LNCaP clone FGC (cell line): ENCODE data around the gene PRDM16.

Experiments used
- DNase-seq: peaks from one replicate; pipeline ENCODE4 v3.0.0-alpha.2; 2011; ENCODE audit warnings: low read depth
- H3K4me3 ChIP-seq: 2 replicates; pipeline ENCODE4 v1.5.1; 2011; ENCODE audit warnings: mild to moderate bottlenecking, low read depth, low read length, control low read depth
- TF ChIP-seq, protein P1 (sequence below): IDR thresholded peaks from 2 replicates; pipeline ENCODE4 v1.5.1; 2012; ENCODE audit warnings: mild to moderate bottlenecking; ENCODE audit not compliant: control insufficient read depth, insufficient read depth; ENCODE audit errors: extremely low read depth

The PRDM16 gene

DNA sequence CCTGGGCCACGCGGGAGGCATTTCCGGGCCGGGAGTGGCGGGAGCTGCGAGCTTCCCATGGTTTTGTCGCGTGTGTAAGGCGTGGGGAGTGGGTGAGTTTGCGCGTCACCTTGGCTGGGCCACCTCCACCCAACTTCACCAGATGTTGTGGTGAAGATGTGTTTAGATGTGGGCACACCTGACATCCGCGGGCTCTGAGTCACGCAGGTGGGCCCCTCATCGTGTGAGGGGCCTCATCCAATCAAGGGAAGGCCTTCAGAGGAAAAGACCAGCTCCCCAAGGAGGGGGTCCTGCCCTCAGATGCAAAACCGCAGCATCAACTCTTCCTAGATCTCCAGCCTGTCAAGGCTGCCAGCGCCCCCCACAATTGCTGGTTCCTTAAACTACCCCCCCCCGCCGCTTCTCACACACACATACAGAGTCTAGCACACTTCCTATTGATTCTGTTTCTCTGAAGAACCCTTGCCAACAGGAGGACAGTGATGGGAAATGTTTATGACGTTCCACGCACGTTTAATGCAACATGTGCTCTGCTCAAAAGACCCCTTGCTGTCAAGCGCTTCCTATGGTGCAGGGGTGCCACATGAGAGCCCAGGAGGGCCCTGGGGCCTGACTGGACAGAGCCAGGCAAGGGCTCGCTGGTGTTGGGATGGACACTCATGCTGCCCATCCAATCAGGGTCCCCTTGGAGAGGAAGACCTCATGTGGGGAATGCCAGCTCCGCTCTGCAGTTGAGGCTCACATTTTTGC is 35.8 kb upstream of the PRDM16 start:
- DNase-seq: no peak
- no peak overlapping the region for H3K4me3 ChIP-seq
- TF ChIP-seq, protein P1, sequence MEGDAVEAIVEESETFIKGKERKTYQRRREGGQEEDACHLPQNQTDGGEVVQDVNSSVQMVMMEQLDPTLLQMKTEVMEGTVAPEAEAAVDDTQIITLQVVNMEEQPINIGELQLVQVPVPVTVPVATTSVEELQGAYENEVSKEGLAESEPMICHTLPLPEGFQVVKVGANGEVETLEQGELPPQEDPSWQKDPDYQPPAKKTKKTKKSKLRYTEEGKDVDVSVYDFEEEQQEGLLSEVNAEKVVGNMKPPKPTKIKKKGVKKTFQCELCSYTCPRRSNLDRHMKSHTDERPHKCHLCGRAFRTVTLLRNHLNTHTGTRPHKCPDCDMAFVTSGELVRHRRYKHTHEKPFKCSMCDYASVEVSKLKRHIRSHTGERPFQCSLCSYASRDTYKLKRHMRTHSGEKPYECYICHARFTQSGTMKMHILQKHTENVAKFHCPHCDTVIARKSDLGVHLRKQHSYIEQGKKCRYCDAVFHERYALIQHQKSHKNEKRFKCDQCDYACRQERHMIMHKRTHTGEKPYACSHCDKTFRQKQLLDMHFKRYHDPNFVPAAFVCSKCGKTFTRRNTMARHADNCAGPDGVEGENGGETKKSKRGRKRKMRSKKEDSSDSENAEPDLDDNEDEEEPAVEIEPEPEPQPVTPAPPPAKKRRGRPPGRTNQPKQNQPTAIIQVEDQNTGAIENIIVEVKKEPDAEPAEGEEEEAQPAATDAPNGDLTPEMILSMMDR: no peak

DNA sequence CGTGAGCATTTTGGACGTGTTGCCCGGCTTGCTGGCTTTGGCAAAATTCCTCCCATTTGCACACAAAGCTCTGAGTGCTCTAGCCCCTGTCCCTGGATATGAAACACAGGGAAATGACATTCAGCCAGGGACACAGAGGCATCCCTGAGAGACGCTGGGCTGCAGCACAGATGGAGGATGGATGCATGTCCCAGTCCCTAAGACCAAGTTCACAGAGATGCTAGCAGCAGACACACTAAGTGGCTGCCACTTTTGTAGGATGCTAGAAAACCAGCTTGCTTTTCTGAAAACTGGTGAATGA is 35.3 kb upstream of the PRDM16 start:
- no peak overlapping the region for H3K4me3 ChIP-seq

DNA sequence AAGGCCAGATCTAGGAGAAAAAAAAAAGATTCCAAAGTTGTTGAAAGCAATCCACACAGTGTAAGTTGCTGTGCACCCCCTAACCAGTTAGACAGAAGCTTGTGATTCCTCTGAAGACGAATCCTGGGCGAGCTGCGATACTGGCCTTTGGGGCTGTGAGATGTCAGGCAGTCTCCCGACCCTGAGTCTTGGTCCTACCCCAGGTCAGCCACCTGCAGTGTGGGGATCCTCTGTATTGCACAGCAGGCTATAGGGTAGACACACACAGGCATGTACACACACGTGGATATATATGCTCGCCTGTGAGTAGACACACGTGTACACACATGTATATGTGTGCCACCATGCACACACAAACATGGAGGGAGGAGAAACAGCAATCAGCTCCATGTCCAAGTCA is 34.8 kb upstream of the PRDM16 start:
- TF ChIP-seq, protein P1: no peak
- no peak overlapping the region for H3K4me3 ChIP-seq
- DNase-seq: no peak

More for the DNA sequence above, 35.3 kb upstream of the PRDM16 start:
- TF ChIP-seq, protein P1: no peak
- DNase-seq: no peak

DNA sequence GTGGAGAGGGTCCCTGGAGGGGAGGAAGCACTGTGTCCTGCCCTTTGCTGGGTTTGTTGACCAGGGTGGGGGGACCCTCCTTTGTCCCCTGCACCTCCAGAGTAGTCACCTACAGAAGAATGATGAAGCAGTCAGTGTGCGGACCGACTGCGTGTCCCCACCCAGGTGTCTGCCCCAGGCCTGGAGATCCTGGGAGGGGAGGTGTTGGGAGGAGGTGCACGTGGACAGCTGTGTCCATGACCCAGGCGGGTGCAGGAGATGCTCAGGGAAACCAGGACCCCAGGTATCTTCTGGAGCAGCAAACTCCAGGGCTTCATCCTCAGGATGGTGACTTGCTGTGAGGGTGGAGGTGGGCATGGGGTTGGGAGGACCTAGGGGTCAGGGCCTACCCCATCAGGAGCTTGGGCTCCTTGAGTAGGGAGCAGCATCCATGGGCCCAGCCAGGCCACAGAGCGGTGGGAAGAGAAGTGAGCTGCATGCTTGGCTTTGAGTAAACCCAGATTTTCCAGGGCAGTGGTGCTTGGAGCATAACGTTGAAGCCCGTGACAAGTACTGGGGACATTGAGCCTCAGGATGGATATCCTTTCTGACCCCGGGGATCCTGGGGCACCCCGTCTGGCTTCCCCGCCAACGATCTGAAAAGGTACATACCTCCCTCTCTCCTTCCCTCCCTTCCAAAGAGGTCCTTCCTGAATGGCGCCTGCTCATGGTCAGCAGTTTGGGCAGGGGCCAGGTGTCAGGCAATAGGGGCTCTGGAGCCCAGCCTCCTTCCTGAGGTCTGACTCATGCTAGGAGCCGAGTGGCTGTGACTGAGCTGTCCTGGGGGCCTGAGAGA is 34.1 kb upstream of the PRDM16 start:
- no peak overlapping the region for H3K4me3 ChIP-seq
- TF ChIP-seq, protein P1: no peak
- no peak for DNase-seq

DNA sequence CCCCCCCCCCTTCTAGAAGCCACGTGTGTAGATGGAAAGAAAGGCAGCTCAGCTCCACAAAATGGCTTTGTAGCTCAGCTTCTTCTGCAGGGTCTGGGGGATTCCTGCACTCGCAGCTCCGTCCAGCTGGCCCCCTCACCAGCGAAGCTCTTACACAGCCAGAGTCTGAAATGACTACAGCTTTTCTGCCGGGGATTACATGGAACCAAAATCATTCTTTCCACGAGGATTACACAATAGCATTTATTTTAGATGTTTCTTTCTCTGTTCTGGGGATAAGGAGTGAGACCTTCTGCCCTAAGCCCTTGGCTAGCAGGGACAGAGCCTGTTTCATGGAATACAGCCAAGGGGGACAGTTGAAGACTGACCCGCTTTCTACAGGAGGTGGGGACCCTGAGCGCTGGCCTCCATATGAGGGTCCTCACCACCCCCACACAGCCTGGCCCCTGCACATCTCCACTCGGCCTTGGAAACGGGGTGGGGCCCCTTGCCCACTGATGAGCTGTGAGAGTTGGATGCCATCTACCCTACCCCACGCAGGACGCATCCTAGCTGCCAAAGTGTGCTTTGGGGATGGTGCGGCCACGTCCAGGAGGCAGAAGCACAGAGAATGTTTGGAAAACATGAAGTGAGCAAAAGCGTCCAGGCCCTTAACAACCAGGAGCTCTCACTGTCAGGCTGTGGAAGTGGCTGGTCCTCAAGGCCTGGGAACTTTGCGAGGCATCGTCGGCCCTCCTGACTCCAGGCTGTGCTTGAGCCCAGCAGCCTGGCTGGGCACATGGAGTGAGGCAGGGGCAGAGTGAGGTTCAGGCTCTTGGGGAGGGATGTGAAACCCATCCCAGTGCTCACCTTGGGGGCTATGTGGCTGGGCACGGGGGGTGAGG is 33.2 kb upstream of the PRDM16 start:
- TF ChIP-seq, protein P1: no peak

DNA sequence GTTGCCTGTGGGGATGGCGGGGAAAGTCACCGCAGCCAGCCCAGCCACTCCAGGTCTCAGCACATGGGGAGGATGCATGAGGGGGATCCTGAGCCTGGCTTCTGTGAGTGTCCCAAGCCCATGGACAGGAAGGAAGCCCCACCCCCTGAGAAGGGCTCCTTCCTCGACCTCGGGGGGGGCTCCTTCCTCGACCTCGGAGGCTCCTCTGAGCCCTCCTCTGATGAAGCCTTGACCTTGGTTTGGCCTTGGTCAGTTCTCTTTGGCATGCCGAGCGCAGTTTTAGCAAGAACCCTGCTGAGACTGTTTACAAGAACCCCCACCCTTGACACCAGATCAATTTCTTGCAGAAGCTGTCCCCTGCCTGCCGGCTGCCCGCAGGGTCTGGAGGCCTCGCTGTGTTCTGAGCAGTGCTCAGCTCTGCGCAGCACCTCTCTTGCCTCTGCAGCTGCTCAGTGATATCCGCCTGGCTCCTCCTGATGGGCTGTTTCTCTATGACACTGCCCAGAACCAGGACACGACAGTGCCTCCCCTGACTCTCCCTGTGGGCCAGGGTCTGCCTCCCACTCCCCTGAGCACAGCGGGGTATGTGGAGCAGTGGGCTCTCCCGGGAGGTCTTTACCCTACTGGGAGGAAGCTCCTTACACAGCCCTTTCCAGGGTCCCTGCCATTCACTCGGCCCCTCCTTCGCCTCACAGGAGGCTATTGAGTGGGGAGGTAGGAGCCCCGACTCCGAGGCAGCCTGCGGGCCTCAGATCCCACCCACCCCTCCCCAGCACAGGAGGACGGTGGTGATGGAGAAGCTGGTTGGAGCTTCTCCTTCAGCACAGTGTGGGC is 32.3 kb upstream of the PRDM16 start:
- DNase-seq: no peak
- TF ChIP-seq, protein P1: no peak
- H3K4me3 ChIP-seq: no peak overlapping the region

More for the DNA sequence above, 33.2 kb upstream of the PRDM16 start:
- H3K4me3 ChIP-seq: no peak overlapping the region
- DNase-seq: no peak
